Right renal cortex interstitium (tissue), 3 donors: ENCODE results near the gene EIF3K. TPM values are rescaled to one million over a fixed set of nuclear protein-coding genes. Genes with fewer than 3 reads are reported as not detected.

Experiments
- DNase-seq, 3 donors: peaks; one replicate each; pipeline ENCODE4 v3.0.0-alpha.2; 2013; ENCODE audit warnings: low read depth in 3 of 3, low spot score in 2 of 3
- polyA plus RNA-seq, 3 donors: library from polyadenylated mRNA; unstranded; fragments of 120-200 nt; gene quantifications; one replicate each; pipeline ENCODE4 v1.2.1, GENCODE V29; 2013; ENCODE audit not compliant: insufficient read length in 3 of 3

EIF3K gene
- polyA plus RNA-seq, 3 donors: 339 to 385 (median 343) TPM

GRCh38 chr19:38683393-38684077 is 64.5 kb downstream of the EIF3K start:
- DNase-seq: no peak

- DNase-seq: no peak
Measured at GRCh38 chr19:38684078-38684861, 65.3 kb downstream of the EIF3K start.

DNA sequence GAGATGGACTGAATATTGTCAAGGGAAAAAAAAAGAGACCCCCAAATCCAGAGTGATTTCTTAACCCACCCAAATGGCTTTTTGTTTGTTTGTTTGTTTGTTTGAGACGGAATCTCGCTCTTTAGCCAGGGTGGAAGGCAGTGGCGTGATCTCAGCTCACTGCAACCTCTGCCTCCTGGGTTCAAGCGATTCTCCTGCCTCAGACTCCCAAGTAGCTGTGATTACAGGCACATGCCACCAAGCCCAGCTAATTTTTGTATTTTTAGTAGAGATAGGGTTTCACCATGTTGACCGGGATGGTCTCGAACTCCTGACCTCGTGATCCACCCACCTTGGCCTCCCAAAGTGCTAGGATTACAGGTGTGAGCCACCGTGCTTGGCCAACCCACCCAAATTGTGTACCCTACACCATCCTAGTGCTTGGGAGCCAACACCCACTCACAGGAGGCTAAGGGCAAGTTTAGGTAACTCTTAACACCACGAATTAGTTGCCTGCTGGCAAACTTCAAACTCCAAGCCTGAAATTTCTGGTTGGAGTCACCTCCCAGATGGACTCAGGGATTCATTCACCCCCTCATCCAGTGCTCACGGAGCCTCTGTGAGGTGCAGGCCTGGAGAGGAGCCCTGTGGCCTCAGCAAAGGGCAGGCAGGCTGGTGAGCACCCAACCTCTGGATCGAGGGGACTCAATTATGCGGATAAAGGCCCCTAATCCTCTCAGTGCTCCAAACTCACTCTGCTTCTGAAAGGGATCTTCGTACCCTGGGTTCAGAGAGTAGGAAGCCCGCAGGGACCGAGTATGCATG is 66.1 kb downstream of the EIF3K start:
- DNase-seq: no peak

DNA sequence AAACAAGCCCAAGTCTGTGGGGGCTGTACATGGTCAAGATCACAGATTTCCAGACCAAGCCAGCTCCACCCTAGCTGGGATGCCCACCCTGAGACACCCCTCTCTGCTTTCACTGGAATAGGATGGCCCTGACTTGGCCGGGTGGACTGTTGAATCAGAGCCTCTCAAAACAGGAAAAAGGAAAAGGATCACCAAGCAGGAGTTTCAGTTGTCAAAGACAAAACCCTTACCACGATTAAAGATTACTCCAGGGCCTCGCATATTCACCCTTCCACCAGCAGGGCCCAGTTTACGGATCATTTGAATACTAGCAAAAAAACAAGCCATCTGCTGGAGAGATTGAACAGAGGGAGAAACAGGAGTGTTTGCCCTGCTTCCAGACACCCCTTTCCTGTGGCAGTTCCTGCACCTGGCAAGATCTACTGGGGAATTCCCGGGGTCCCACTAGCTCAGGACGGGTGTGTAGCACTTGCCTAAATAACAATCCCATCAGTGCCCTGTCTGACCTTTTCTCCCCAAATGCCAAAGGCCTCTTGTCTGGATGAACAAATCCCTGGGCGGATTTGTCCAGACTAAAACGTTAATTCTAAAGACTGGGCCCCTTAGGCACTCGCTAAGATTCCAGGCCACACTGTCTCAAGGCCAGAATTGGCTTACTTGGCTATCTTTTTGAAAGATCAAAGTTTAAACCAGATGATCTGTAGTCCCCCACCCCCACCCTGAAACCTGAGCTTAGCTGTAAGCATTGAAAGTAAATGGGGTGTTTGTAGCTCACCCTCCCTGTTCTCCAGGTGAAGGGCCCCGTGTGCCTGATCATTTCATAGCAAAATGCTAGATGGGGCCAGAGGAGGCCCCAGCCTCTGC is 66.9 kb downstream of the EIF3K start:
- DNase-seq: no peak

DNA sequence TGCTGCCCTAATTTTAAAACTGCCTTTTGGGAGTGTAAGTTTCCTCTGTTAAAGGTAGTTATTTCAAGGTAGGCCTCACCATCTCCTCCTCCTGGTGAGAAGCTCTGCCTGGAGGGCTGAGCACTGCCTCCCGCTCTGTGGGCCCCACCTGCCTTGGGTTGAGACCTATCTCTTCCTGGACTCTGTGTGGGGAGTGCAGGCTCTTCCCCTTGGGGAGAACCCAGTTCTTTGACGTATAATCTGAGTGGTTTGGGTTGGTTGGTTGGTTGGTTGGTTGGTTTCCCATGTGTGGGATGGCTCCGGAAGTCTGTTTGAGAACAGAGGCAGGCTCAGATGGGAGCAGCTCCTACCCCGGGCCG is 67.5 kb downstream of the EIF3K start:
- no peak for DNase-seq

Other genes starting within 250 kb of the EIF3K start
- gene PSMD8, start 244.6 kb upstream of the EIF3K start, polyA plus RNA-seq: 100 to 1,000 TPM; 161 to 172 (median 169) TPM
- under 1 TPM; 0.31 to 0.56 (median 0.50) TPM for gene GGN, start 231.2 kb upstream of the EIF3K start, polyA plus RNA-seq
- 1 to 10 TPM; 1.1 TPM for gene SPRED3, start 230.5 kb upstream of the EIF3K start, polyA plus RNA-seq
- gene FAM98C, start 216.1 kb upstream of the EIF3K start, polyA plus RNA-seq: 10 to 100 TPM; 10.6 to 13.4 (median 11.9) TPM
- under 1 TPM; 0.60 to 0.90 (median 0.81) TPM for gene RASGRP4, start 193.0 kb upstream of the EIF3K start, polyA plus RNA-seq
- gene RYR1, start 185.5 kb upstream of the EIF3K start, polyA plus RNA-seq: 1 to 10 TPM; 4.2 to 5.0 (median 4.6) TPM
- gene MAP4K1, start 1.2 kb upstream of the EIF3K start, polyA plus RNA-seq: 1 to 10 TPM; 2.5 to 2.9 (median 2.6) TPM
- gene ACTN4, start 28.5 kb downstream of the EIF3K start, polyA plus RNA-seq: 100 to 1,000 TPM; 623 to 719 (median 641) TPM
- 1 to 10 TPM; 4.2 to 5.8 (median 4.7) TPM for gene CAPN12, start 125.3 kb downstream of the EIF3K start, polyA plus RNA-seq
- gene LGALS7, start 154.3 kb downstream of the EIF3K start, polyA plus RNA-seq: 1 to 10 TPM in 1 of 3 donors, under 1 TPM in 1, not detected in 1; 0.40 to 1.2 TPM
- gene LGALS7B, start 170.0 kb downstream of the EIF3K start, polyA plus RNA-seq: 1 to 10 TPM in 2 of 3 donors, not detected in 1; 1.4 TPM
- gene LGALS4, start 193.8 kb downstream of the EIF3K start, polyA plus RNA-seq: 1 to 10 TPM in 2 of 3 donors, under 1 TPM in 1; 0.72 to 1.6 (median 1.1) TPM
- 100 to 1,000 TPM; 144 to 168 (median 151) TPM for gene ECH1, start 212.6 kb downstream of the EIF3K start, polyA plus RNA-seq
- 100 to 1,000 TPM; 473 to 492 (median 480) TPM for gene HNRNPL, start 230.8 kb downstream of the EIF3K start, polyA plus RNA-seq